GM12801 (cell line): ENCODE results near the gene KAZN.

Experiments used
- CTCF ChIP-seq: IDR thresholded peaks from one replicate; pipeline ENCODE4 v1.5.1; 2011; ENCODE audit warnings: control low read depth; ENCODE audit not compliant: insufficient read length; ENCODE audit errors: extremely low read depth

Gene KAZN

GRCh38 chr1:14591600-14591999 is 6.9 kb upstream of the KAZN start:
- no peak for TF ChIP-seq CTCF

- no peak for TF ChIP-seq CTCF
These were observed 6.4 kb upstream of the KAZN start for GRCh38 chr1:14592004-14592631.

GRCh38 chr1:14593302-14593701 is 5.2 kb upstream of the KAZN start:
- TF ChIP-seq CTCF: no peak

GRCh38 chr1:14594045-14594444 is 4.4 kb upstream of the KAZN start:
- no peak for TF ChIP-seq CTCF

GRCh38 chr1:14596591-14596990 is 1.9 kb upstream of the KAZN start:
- TF ChIP-seq CTCF: no peak

GRCh38 chr1:14597343-14598006 is 1.0 kb upstream of the KAZN start:
- TF ChIP-seq CTCF: no peak

- TF ChIP-seq CTCF: no peak
These were observed 433 bp upstream of the KAZN start for GRCh38 chr1:14598007-14598497.
